Osteoblast (primary cell): ENCODE measurements around the gene PPP3R2. TPM values are rescaled to one million over a fixed set of nuclear protein-coding genes. Genes with fewer than 3 reads are reported as not detected.

Source experiments
- DNase-seq: peaks from one replicate; pipeline ENCODE4 v3.0.0; 2011; ENCODE audit warnings: low spot score, mixed read lengths; ENCODE audit not compliant: insufficient read length; ENCODE audit errors: missing footprints
- H2AFZ ChIP-seq: 2 replicates; pipeline ENCODE4 v1.6.0; 2011; ENCODE audit warnings: mild to moderate bottlenecking, low read length
- H3K27ac ChIP-seq: 2 replicates; pipeline ENCODE4 v1.5.1; 2011; ENCODE audit warnings: mild to moderate bottlenecking, low read depth, low read length, moderate library complexity
- H3K27me3 ChIP-seq: 2 replicates; pipeline ENCODE4 v1.6.0; 2012; ENCODE audit warnings: mild to moderate bottlenecking, control low read depth, inconsistent platforms, low read length, moderate library complexity; ENCODE audit not compliant: insufficient read depth
- H3K36me3 ChIP-seq: 2 replicates; pipeline ENCODE4 v1.5.1; 2011; ENCODE audit warnings: mild to moderate bottlenecking, low read length, control low read depth, moderate library complexity; ENCODE audit not compliant: insufficient read depth
- H3K4me1 ChIP-seq: 2 replicates; pipeline ENCODE4 v1.5.1; 2011; ENCODE audit warnings: mild to moderate bottlenecking, low read length, control low read depth, moderate library complexity; ENCODE audit not compliant: insufficient read depth
- H3K4me2 ChIP-seq: 2 replicates; pipeline ENCODE4 v1.6.0; 2011; ENCODE audit warnings: mild to moderate bottlenecking, low read length; ENCODE audit not compliant: insufficient read depth
- H3K4me3 ChIP-seq: fragments of 200-600 bp; sonication (generic); 3 replicates; pipeline ENCODE4 v1.5.1; 2012; ENCODE audit warnings: mild to moderate bottlenecking, low read length, inconsistent platforms; ENCODE audit not compliant: insufficient read depth
- H3K79me2 ChIP-seq: 2 replicates; pipeline ENCODE4 v1.6.0; 2012; ENCODE audit warnings: mild to moderate bottlenecking, low read length, control low read depth, inconsistent platforms; ENCODE audit not compliant: insufficient read depth
- H3K9me3 ChIP-seq: 2 replicates; pipeline ENCODE4 v1.5.1; 2011; ENCODE audit warnings: low read depth, low read length, control low read depth
- H4K20me1 ChIP-seq: 2 replicates; pipeline ENCODE4 v1.6.0; 2012; ENCODE audit warnings: mild to moderate bottlenecking, low read length, control low read depth; ENCODE audit not compliant: insufficient read depth
- CTCF ChIP-seq: IDR thresholded peaks from 2 replicates; pipeline ENCODE4 v1.5.1; 2011; ENCODE audit warnings: mild to moderate bottlenecking, low read depth, low read length, moderate library complexity; ENCODE audit errors: extremely low read depth
- total RNA-seq: library from RNA; depleted of rRNA; stranded (reverse); fragments of >200 nt; gene quantifications from 2 replicates; pipeline ENCODE4 v1.2.3, GENCODE V29; 2012

PPP3R2 gene
- not detected in 2 replicates for total RNA-seq

DNA sequence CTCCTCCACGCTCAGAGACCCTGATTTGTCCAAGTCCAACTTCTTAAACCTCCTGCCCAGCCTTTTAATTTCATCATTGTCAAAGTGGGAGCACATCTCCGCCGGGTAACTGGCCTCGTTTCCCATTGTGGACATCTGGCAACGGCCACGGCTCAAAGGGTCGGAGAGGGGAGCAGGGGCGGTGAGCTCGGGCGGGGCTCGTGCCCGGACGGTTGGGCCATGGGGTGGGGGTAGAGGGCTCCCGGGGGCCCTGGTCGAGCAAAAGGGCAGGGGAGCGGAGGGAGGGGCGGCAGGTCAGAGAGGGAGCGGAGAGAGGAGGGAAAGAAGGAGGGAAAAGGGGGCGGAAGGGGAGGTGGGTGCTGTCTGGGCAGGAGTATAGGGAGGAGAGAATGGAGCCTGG lies at the start of gene PPP3R2:
TSS of gene PPP3R2 (minus strand) at position 174 of the 400 bp plus-strand sequence. CDS start at position 126, 48 bp downstream.
- no peaks in the 10 kb centered on the region for H3K4me1 ChIP-seq
- H3K27me3 ChIP-seq, result no peaks in the 10 kb centered on the region
- TF ChIP-seq CTCF, result no peak
- H3K9me3 ChIP-seq, result no peaks in the 10 kb centered on the region
- no peaks in the 10 kb centered on the region for H3K79me2 ChIP-seq
- no peak within 1 kb of the TSS for H2AFZ ChIP-seq
- no peaks in the 10 kb centered on the region for H4K20me1 ChIP-seq
- no peak within 1 kb of the TSS for H3K4me3 ChIP-seq
- no peak within 1 kb of the TSS for H3K4me2 ChIP-seq
- no peak for DNase-seq
- no peak within 1 kb of the TSS for H3K27ac ChIP-seq
- H3K36me3 ChIP-seq, result no peaks in the 10 kb centered on the region

GRCh38 chr9:101639785-101640665 lies 45.3 kb upstream of the PPP3R2 start:
- Histone ChIP-seq H3K4me2 (no peak overlapping the region), H3K4me3 (no peak overlapping the region), H3K79me2 (no peaks in the 10 kb centered on the region), H3K4me1 (no peaks in the 10 kb centered on the region), H2AFZ (no peak overlapping the region), H3K27me3 (no peaks in the 10 kb centered on the region), H3K27ac (no peak overlapping the region), H3K36me3 (no peaks in the 10 kb centered on the region), H3K9me3 (no peaks in the 10 kb centered on the region), H4K20me1 (no peaks in the 10 kb centered on the region)
- DNase-seq, result no peak
- no peak for TF ChIP-seq CTCF

DNA sequence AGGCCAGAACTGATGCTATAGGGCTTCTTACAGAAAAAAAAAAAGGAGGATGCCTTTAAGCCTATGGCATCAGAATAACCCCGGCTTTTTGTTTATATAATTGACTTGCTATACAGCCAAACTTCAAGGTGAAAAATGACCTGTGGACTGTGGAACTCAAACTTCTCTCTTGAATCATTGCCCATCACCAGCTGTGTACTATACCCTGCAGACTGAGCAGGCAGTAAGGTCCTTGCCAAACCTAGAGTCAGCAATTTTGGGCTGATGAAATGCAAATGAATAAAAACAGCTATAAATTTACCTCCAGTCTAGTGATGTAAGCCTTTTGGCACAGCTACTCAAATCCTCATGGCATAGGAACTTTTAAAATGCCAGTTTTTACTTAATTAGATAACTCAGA lies 44.5 kb upstream of the PPP3R2 start:
- no peak overlapping the region for H3K4me3 ChIP-seq
- no peaks in the 10 kb centered on the region for H3K4me1 ChIP-seq
- DNase-seq, result no peak
- no peaks in the 10 kb centered on the region for H3K79me2 ChIP-seq
- TF ChIP-seq CTCF, result no peak
- no peaks in the 10 kb centered on the region for H4K20me1 ChIP-seq
- no peaks in the 10 kb centered on the region for H3K27me3 ChIP-seq
- no peaks in the 10 kb centered on the region for H3K36me3 ChIP-seq
- H3K27ac ChIP-seq, result no peak overlapping the region
- H2AFZ ChIP-seq, result no peak overlapping the region
- no peaks in the 10 kb centered on the region for H3K9me3 ChIP-seq
- H3K4me2 ChIP-seq, result no peak overlapping the region

DNA sequence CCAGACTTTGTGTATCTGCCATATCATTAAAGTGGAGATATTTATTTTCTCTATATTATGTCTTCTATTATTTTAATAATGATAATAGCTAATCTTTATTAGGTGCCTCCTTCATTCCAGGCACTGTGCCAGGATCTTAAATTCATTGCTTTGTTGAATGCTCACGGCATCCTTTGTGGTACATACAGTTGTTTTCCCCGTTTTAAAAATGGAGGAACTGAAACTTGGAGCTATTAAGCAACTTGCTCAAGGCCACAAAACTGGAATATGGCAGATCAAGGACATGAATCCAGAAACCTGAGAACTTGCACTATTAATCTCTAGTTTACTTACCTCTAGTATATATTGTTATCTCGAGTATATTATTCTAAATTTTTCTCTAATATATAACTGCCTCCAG lies 41.5 kb upstream of the PPP3R2 start:
- H3K4me1 ChIP-seq, result no peaks in the 10 kb centered on the region
- H4K20me1 ChIP-seq, result no peaks in the 10 kb centered on the region
- H3K4me3 ChIP-seq, result no peak overlapping the region
- H3K27ac ChIP-seq, result no peak overlapping the region
- no peak for TF ChIP-seq CTCF
- no peak for DNase-seq
- H2AFZ ChIP-seq, result no peak overlapping the region
- no peaks in the 10 kb centered on the region for H3K79me2 ChIP-seq
- H3K9me3 ChIP-seq, result no peaks in the 10 kb centered on the region
- H3K36me3 ChIP-seq, result no peaks in the 10 kb centered on the region
- no peaks in the 10 kb centered on the region for H3K27me3 ChIP-seq
- H3K4me2 ChIP-seq, result no peak overlapping the region
